ENCODE results near the gene MAN2A2. TPM values are rescaled to one million over a fixed set of nuclear protein-coding genes. Genes with fewer than 3 reads are reported as not detected.

The MAN2A2 gene
- total and polyA plus RNA-seq, 9 of the 15 experiments (the other 6 are each of a cell fraction or from before 2014, with no cell fraction given): 7.3 to 151 (median 43.4) TPM

- Histone ChIP-seq H3K79me2 (ENCODE audit: control insufficient read depth, insufficient read depth, low read length) (peaks cover under 1% of the 10 kb centered on the region; the same call in 1 of the 3 replicates), H2AFZ (ENCODE audit: low read depth, low read length) (peak overlapping the region; percentile 64; the same call in 1 of the 2 replicates), H3K9me1 (ENCODE audit: control insufficient read depth, insufficient read depth, low read length) (peaks cover 3% of the 10 kb centered on the region), H3K4me3 (no peak overlapping the region), H3K4me1 (replicated peaks in 1 of 2; ENCODE audit: control insufficient read depth in 2 of 2, insufficient read depth in 2 of 2, low read length in 2 of 2) (peaks cover 19 to 52% of the 10 kb centered on the region in 2 experiments; a peak in 4 of 5 replicates), H3K9ac (ENCODE audit: insufficient read depth in 1 of 2, low read depth in 2 of 2, low read length in 2 of 2) (peak overlapping the region; percentile 63 to 89), H3K4me2 (ENCODE audit: insufficient read depth, low read length) (peak overlapping the region; percentile 58), H3K27ac (ENCODE audit: extremely low read depth, low read depth, low read length) (peak overlapping the region; percentile 88), H3K27me3 (ENCODE audit: control insufficient read depth in 2 of 2, insufficient read depth in 2 of 2, low read length in 2 of 2) (no peaks in the 10 kb centered on the region), H3K9me3 (replicated peaks; ENCODE audit: control insufficient read depth, insufficient read depth, low read depth, low read length) (no peaks in the 10 kb centered on the region), H3K36me3 (ENCODE audit: control insufficient read depth, insufficient read depth, low read length) (peaks cover 77% of the 10 kb centered on the region), H4K20me1 (replicated peaks; ENCODE audit: control insufficient read depth, insufficient read depth, low read length) (0 out of 2 replicates have a peak, but pooled peaks cover 5% of the 10 kb centered on the region)
- 95% methylated on average over 21 of the region's 23 CpGs for WGBS (ENCODE audit: insufficient coverage, low coverage, missing lambda C conversion rate)
- in situ Hi-C loops (cut with MboI): no loop called here
- CTCF ChIA-PET (ENCODE audit: low intra/inter-chr PET ratio): interaction anchor here (0.7 kb wide), 1 partner anchor 277 kb away, joined by 5 read pairs; no protein-coding TSS in a partner anchor
- FAIRE-seq: no peak
- no peak for DNase-seq (ENCODE audit: extremely low read depth in 1 of 4, low spot score in 3 of 4)
- intact Hi-C loops (cut with micrococcal nuclease): loop anchor here (5.0 kb wide), 1 partner anchor 82 kb away; no protein-coding TSS in a partner anchor
- no TSS peak for BruUV-seq (replicated peaks)
- no peak for ATAC-seq
- POLR2A ChIA-PET: interaction anchor here (0.7 to 2.5 kb wide), 7 partner anchors 9 to 41 kb away, joined by 3 to 20 read pairs (median 6); partner anchors contain the start of genes HDDC3 and UNC45A
- TF ChIP-seq, protein P1, sequence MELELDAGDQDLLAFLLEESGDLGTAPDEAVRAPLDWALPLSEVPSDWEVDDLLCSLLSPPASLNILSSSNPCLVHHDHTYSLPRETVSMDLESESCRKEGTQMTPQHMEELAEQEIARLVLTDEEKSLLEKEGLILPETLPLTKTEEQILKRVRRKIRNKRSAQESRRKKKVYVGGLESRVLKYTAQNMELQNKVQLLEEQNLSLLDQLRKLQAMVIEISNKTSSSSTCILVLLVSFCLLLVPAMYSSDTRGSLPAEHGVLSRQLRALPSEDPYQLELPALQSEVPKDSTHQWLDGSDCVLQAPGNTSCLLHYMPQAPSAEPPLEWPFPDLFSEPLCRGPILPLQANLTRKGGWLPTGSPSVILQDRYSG (tag; conservative IDR thresholded peaks at IDR 0.05; ENCODE audit: low read depth): 0 out of 2 replicates have a peak, but pooled peaks have one; percentile 13
- TF ChIP-seq ZNF584 (CRISPR knock-in tag; IDR thresholded peaks at IDR 0.05; ENCODE audit: low read depth): no peak
- no peak for TF ChIP-seq CTBP1 (IDR thresholded peaks at IDR 0.05; ENCODE audit: borderline replicate concordance)
- TF ChIP-seq ATF1 (CRISPR knock-in tag; IDR thresholded peaks at IDR 0.05): no peak
- 0 out of 2 replicates have a peak, but pooled peaks have one; percentile 38 for TF ChIP-seq ATF1 (tag; IDR thresholded peaks at IDR 0.05)
- TF ChIP-seq, protein P2, sequence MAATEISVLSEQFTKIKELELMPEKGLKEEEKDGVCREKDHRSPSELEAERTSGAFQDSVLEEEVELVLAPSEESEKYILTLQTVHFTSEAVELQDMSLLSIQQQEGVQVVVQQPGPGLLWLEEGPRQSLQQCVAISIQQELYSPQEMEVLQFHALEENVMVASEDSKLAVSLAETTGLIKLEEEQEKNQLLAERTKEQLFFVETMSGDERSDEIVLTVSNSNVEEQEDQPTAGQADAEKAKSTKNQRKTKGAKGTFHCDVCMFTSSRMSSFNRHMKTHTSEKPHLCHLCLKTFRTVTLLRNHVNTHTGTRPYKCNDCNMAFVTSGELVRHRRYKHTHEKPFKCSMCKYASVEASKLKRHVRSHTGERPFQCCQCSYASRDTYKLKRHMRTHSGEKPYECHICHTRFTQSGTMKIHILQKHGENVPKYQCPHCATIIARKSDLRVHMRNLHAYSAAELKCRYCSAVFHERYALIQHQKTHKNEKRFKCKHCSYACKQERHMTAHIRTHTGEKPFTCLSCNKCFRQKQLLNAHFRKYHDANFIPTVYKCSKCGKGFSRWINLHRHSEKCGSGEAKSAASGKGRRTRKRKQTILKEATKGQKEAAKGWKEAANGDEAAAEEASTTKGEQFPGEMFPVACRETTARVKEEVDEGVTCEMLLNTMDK (IDR thresholded peaks at IDR 0.05; ENCODE audit: borderline replicate concordance, insufficient read depth, low read depth, low read length, poor library complexity, severe bottlenecking): no peak
- TF ChIP-seq HNRNPUL1 (IDR thresholded peaks at IDR 0.05; ENCODE audit: low read length): no peak
- TF ChIP-seq PPARD (CRISPR knock-in tag; IDR thresholded peaks at IDR 0.05): no peak
- no peak for TF ChIP-seq RBM14 (IDR thresholded peaks at IDR 0.05; ENCODE audit: borderline replicate concordance, insufficient read depth, low read depth, low read length)
- TF ChIP-seq RBFOX2 (IDR thresholded peaks at IDR 0.05; ENCODE audit: low read depth, low read length): peak; percentile 43; the same call in 1 of the 2 replicates
- 0 out of 2 replicates have a peak, but pooled peaks have one; percentile 1 for TF ChIP-seq ZBTB17 (CRISPR knock-in tag; IDR thresholded peaks at IDR 0.05)
- TF ChIP-seq HDAC1 (IDR thresholded peaks at IDR 0.05): no peak
- TF ChIP-seq, protein P3, sequence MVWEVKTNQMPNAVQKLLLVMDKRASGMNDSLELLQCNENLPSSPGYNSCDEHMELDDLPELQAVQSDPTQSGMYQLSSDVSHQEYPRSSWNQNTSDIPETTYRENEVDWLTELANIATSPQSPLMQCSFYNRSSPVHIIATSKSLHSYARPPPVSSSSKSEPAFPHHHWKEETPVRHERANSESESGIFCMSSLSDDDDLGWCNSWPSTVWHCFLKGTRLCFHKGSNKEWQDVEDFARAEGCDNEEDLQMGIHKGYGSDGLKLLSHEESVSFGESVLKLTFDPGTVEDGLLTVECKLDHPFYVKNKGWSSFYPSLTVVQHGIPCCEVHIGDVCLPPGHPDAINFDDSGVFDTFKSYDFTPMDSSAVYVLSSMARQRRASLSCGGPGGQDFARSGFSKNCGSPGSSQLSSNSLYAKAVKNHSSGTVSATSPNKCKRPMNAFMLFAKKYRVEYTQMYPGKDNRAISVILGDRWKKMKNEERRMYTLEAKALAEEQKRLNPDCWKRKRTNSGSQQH (CRISPR knock-in tag; IDR thresholded peaks at IDR 0.05): no peak
- TF ChIP-seq RBM25 (IDR thresholded peaks at IDR 0.05; ENCODE audit: low read depth, low read length, severe bottlenecking): no peak
- no peak for TF ChIP-seq NR2C1 (IDR thresholded peaks at IDR 0.05)
- TF ChIP-seq NR2C1 (tag; IDR thresholded peaks at IDR 0.05): peak; percentile 29; the same call in 1 of the 2 replicates
- no peak for TF ChIP-seq XRCC4 (IDR thresholded peaks at IDR 0.05; ENCODE audit: extremely low read depth, insufficient read depth, insufficient read length)
- TF ChIP-seq HMG20B (CRISPR knock-in tag; IDR thresholded peaks at IDR 0.05): no peak
Observed at GRCh38 chr15:90949979-90950675, 47.0 kb downstream of the MAN2A2 start.
